Measurements from ENCODE around the gene FARSA. TPM values are rescaled to one million over a fixed set of nuclear protein-coding genes. Genes with fewer than 3 reads are reported as not detected.

FARSA gene
- total and polyA plus RNA-seq, 2 of the 13 experiments (the other 11 are each of a cell fraction or from before 2014, with no cell fraction given) = 25.9 to 72.0 TPM

GRCh38 chr19:12945479-12946091 is 12.1 kb upstream of the FARSA start, which contains the start of gene RAD23A (continued):
- peak; percentile 83; the same call in 1 of the 2 replicates for TF ChIP-seq ZNF800 (CRISPR knock-in tag; IDR thresholded peaks at IDR 0.05)
- no peak for TF ChIP-seq U2AF1 (optimal IDR thresholded peaks at IDR 0.05; ENCODE audit: low read depth, low read length)
- peak; percentile 90 for TF ChIP-seq ETV5 (CRISPR knock-in tag; IDR thresholded peaks at IDR 0.05; ENCODE audit: borderline replicate concordance)
- peak; percentile 90 for TF ChIP-seq SALL2 (CRISPR knock-in tag; IDR thresholded peaks at IDR 0.05)
- no peak for TF ChIP-seq DBP (CRISPR knock-in tag; IDR thresholded peaks at IDR 0.05; ENCODE audit: not compliant biosample characterization)
- TF ChIP-seq TBX3 (IDR thresholded peaks at IDR 0.05; ENCODE audit: borderline replicate concordance) = no peak
- TF ChIP-seq ZNF333 (CRISPR knock-in tag; IDR thresholded peaks at IDR 0.05; ENCODE audit: borderline replicate concordance) = no peak
- peak; percentile 75; the same call in 1 of the 2 replicates for TF ChIP-seq CREB3 (CRISPR knock-in tag; IDR thresholded peaks at IDR 0.05)
- peak; percentile 64; the same call in 1 of the 2 replicates for TF ChIP-seq ZMAT3 (CRISPR knock-in tag; conservative IDR thresholded peaks at IDR 0.05)
- TF ChIP-seq ZEB1 (IDR thresholded peaks at IDR 0.05; ENCODE audit: insufficient replicate concordance, low read depth) = no peak
- TF ChIP-seq HNRNPLL (IDR thresholded peaks at IDR 0.05; ENCODE audit: low read depth, low read length, poor library complexity, severe bottlenecking) = peak; percentile 68
- no peak for TF ChIP-seq SCMH1 (CRISPR knock-in tag; IDR thresholded peaks at IDR 0.05; ENCODE audit: borderline replicate concordance)
- no peak for TF ChIP-seq MBD4 (IDR thresholded peaks at IDR 0.05; ENCODE audit: borderline replicate concordance, low read length)
- TF ChIP-seq ZNF274 (CRISPR knock-in tag; IDR thresholded peaks at IDR 0.05) = no peak
- TF ChIP-seq PAF1 (CRISPR knock-in tag; IDR thresholded peaks at IDR 0.05) = no peak
- TF ChIP-seq SMYD3 (CRISPR knock-in tag; IDR thresholded peaks at IDR 0.05) = no peak
- TF ChIP-seq IKZF5 (CRISPR knock-in tag; IDR thresholded peaks at IDR 0.05) = peak; percentile 85
- peak; percentile 78; the same call in 1 of the 2 replicates for TF ChIP-seq ZSCAN31 (CRISPR knock-in tag; IDR thresholded peaks at IDR 0.05; ENCODE audit: low read depth)
- TF ChIP-seq ZNF432 (CRISPR knock-in tag; IDR thresholded peaks at IDR 0.05; ENCODE audit: borderline replicate concordance) = no peak
- peak; percentile 68; the same call in 1 of the 2 replicates for TF ChIP-seq HCFC1 (IDR thresholded peaks at IDR 0.05; ENCODE audit: low read depth, low read length)
- no peak for TF ChIP-seq ZNF484 (CRISPR knock-in tag; IDR thresholded peaks at IDR 0.05; ENCODE audit: borderline replicate concordance, low read depth)
- TF ChIP-seq RXRA (CRISPR knock-in tag; IDR thresholded peaks at IDR 0.05) = peak; percentile 75
- peak; percentile 31; the same call in 1 of the 2 replicates for TF ChIP-seq ZNF563 (CRISPR knock-in tag; IDR thresholded peaks at IDR 0.05)
- no peak for TF ChIP-seq ZNF616 (CRISPR knock-in tag; IDR thresholded peaks at IDR 0.05; ENCODE audit: low read depth)
- peak; percentile 37; the same call in 1 of the 2 replicates for TF ChIP-seq NR1H2 (CRISPR knock-in tag; IDR thresholded peaks at IDR 0.05; ENCODE audit: borderline replicate concordance, low read depth)
- TF ChIP-seq FIP1L1 (IDR thresholded peaks at IDR 0.05; ENCODE audit: borderline replicate concordance, insufficient read depth, low read depth, low read length) = peak; percentile 85; the same call in 1 of the 2 replicates

Data from HepG2 (cell line).